Hepatocyte (in vitro differentiated cells): ENCODE measurements around the gene GNL3.

Source experiments
- CTCF ChIP-seq: fragments of 200-600 bp; sonication (generic); IDR thresholded peaks from 2 replicates; pipeline ENCODE4 v1.5.1; 2016; ENCODE audit warnings: antibody characterized with exemption, mild to moderate bottlenecking; ENCODE audit not compliant: poor library complexity
- EZH2 ChIP-seq: fragments of 200-600 bp; sonication (generic); IDR thresholded peaks from 2 replicates; pipeline ENCODE4 v1.6.1; 2016; ENCODE audit warnings: antibody characterized with exemption, mild to moderate bottlenecking, borderline replicate concordance
- EZH2phosphoT487 ChIP-seq: fragments of 200-600 bp; sonication (generic); IDR thresholded peaks from one replicate; pipeline ENCODE4 v1.6.1; 2018; ENCODE audit warnings: antibody characterized with exemption, mild to moderate bottlenecking, low read depth, moderate library complexity; ENCODE audit not compliant: unreplicated experiment, severe bottlenecking

GRCh38 chr3:52722491-52722890 lies 36.7 kb downstream of the GNL3 start:
- no peak for TF ChIP-seq EZH2phosphoT487
- no peak for TF ChIP-seq CTCF
- no peak for TF ChIP-seq EZH2
